ENCODE data around the gene SNX3.

SNX3 gene

DNA sequence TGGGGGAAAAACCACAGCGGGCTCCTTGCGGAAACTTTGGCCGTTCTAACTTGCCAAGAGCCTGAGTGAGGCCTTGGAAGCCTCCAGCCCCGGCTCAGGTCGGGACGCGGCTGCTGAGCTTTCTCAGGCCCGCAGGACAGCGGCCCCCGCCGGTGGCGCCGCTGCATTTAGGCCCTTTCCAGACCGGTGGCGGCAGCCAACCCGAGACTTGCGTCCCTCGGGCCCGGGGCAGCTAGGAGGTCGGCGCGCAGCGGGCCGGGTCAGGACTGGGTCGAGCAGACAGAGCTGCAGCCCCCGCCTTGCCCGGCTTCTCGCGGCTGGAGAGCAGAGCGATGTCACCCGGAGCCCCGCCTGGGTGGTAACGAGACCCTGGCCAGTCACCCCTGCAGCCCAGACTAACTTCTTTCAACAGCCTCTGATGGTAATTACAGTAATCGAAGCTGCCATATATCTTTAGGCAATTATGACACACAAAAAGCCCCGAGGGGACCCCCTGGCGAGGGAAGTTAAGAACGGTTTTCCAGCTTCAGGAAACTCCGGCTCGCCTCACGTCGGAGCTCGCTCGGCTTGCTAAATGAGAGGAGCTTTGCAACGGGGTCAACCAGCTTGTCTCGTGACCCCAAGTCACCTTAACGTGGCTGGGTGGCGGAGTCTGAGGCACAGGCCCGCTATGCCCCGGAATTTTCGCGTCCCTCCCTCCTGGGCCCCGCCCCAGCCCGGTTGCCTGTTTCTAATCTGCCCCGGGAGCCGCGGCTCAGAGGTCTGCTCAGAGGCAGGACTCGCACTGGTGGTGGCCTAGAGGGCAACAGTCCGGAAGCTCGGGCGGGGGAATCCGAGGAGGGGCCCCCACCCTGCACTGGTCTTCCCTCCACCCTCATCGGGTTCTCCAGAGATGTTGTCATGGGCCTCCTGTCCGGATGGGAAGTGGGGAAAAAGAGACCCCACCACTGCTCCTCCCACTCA is 92.1 kb downstream of the SNX3 start:
- DNase-seq, result no peak

DNA sequence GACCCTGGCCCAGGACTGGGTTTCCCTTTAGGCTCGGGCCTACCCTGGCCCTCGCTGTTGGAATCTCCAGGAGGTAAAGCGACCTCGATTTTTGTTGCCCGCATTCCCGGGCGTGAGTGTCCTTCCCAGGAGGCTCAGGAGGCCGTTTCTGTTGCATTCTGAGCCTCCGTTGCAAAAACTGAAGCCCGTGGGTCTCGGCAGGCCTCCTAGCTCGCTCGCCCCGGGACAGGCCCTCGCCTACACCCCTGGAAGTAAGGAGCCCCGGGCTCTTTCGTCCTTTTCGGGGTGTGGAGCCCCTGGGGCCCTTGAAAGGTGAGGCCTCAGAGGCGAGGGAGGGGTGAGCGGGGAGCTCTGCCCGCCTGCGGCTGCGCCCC is 92.8 kb downstream of the SNX3 start:
- DNase-seq, result no peak

DNA sequence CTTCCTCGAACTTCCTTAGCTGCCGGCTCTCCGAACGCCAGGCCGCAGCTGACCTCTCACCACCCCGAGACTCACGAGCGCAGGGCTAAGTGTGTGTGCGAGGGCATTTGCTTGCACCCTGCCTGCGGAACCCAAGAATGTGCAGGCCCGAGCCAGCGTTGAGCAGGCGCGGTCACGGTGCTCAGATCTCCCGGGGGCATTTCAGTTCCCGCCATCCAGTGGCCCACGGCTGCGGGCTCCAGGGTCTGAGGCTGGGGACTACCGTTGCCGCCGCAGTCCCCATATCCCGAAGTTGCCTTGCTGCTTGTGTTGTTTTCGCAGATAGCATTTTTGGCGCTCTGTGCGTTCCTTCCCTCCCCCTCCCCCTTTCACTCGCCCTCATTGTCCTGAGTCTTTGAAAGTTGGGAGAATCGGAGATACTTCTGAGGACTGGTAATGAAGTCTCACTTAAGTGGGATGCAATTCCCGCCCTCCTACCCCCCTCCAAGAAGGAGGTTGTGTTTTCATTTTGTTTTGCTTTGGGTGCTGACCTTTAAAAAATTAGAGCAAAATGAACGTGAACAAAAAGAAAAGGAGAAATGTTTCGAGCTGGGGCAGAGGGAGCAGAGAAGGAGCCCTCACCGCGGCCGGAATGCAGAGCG is 93.3 kb downstream of the SNX3 start:
- no peak for DNase-seq

DNA sequence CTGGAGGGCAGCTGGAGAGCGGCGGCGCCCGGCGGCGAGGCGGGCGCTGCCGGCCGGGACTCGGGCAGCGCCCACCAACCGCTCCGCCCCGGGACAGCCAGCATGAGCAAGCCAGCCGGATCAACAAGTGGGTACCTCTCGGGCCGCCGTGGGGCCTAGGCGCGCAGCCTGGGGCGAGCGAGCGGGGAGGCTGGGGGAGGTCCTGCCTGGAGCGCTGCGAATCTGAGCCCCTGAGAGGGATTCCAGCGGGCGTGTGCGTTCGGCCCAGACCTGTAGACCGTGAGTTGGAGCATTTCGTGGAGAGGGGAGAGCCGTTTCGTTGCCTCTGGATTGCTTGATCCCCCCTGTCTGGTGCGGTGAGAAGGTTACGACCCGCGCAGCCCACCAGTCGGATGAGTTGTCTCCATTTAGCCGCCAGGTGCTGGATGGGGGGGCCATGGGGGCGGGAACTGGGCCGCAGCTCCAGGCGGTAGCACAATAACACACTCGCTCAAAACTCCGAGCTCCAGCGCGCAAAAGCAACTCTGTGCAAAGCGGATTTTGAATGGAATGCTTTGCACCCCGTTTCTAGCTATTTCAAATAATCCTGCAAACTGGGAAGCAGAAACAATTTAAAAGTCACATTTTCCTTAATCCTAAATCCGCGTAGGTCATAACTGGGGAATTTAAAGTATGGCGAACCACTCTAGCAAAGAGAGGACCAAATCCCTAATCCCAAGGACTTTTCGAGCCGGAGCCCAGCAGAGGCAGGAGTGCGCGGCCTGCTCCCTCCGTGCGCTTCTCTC is 94.0 kb downstream of the SNX3 start:
- DNase-seq, result no peak

DNA sequence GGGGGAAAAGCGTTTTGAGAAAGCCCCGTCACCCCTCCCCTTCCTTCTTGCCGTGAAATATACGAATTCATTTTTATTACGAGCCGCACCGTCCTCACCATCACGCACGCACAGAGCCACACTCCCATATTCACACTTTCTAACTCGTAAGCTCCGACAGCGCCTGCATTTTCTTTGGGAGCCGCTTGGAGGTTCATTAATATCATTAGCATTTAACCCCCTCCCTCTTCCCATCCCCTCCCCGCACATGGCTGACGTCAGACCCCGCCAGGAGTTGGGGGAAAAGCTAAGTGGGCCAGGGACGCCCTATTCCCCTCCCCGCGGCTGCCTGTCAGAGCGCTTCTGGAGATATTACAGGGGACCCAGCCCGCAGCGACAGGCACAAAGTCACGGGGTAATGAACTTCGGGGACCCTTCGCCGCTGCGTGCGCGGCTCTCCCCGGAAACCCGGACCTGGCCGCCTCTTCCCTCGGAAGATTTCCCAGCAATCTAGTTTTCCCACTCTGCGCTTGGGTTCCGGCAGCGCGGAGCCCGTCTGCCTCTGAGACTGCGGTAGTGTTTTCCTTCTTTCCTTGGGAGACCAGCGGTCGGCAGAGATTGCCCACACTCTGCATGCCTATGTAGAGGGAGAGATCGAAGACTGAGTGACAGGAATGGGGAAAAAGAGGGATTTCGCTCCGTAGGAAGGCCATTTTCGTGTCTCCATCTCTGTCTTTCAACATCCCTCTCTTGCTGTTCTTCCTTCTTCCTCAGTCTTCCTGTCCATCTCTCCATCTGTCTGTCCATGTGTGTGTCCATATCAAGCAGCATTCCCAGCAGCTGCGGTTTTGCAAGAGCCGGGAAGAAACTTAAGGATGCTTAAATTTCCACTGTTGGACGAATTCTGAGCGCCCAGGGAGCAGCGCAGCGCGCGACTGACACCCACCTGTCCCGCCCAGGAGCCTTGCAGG is 94.9 kb downstream of the SNX3 start, which contains the start of gene NR2E1:
Gene NR2E1, plus strand, starts transcription at position 309 of the 950 bp plus-strand sequence. CDS start 744 bp downstream, outside the sequence.
- DNase-seq, result no peak

DNA sequence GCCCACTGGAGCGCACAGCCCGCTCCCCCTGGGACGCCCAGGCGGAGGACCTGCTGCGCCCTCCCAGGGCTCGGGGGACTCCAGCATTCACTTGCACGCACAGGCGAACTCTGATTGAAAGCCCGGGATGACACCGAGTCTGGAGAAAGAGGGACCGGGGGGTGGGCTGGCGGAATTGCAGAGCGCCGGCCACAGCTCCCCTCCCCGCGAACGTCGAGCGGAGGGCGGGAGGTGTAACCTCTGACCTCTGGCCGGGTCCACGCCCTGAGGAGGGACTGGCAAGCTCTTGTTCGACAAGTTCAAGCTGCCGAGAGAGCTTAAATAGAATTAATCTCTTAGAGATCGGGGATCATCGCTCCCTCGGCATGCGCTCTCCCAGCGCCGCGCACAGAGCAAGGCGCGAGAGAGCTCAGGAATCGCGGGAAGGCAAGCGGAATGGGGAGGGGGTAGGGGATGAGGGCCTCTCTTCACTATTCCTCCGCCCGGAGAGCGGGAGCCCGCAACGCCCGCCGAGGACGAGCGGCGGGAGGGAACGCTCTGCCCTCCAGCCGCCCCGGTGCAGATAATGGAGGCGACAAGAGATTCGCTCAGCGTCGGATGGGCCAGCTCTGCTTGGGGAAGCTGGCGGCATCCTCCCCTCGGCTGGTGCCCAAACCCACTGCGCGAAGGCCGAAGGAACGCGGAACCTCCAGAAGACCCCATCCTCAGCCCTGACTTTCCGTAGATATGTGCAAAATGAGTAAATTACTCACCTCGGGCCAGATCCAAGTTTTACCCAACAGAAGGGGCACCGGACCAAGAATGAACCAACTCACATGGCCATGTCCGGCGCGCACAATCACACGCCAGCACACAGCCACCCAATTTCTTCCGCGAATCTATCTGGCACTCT is 95.8 kb downstream of the SNX3 start:
- no peak for DNase-seq

DNA sequence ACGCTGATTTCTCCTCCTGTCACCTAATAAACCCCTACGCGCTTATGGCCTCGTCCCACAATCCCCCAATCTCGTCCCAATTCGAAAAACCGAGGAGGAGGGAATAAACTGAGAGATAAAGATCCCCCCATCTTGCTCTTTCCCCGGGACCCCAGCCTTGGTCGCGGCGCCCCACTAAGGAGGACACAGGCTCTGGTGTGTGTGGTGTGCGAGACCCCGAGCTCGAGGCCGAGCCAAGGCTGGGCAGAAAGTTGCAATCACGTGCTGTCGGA is 96.4 kb downstream of the SNX3 start:
- DNase-seq, result no peak

DNA sequence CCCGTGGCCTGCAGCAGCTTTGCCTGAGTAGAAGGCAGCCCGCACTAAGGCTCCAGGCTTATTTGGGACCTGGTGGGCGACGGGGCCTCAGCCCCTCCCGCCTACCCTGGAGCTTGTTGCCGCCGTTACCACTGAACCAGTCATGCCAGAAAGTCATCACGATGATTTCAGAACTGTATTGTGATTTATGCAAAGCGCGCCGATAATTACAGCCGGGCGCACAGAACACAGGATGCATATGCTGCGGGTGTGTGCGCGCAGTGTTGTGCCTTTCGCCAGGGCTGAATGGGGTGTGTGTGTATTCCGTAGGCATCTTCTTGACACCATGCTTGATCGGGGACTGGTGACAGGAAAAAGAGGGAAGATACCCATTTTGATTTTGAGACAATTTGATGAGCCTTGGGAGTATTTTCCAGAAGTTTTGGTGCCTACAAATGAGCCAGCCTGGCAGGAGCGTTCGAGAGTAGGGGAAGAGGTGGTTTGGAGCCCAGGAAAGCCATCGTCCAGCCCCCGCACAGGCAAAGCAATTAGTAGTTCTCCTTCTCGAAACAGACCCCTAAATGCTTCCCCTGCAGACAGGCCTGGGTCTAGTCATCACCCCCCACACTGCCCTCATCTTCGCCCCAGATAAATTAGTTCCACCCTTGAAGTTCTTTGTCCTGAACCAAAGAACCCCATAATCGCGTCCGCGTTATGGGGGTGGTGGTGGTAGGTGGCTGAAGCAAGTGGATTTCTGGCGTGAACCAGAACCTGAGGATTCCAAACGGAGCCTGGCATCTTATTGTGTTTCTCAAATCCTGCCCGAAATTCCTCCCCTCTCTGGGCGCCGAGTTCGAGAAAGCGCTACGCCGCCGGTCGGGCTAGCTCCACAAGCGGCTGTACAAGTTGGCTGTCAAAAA is 96.9 kb downstream of the SNX3 start:
- no peak for DNase-seq

DNA sequence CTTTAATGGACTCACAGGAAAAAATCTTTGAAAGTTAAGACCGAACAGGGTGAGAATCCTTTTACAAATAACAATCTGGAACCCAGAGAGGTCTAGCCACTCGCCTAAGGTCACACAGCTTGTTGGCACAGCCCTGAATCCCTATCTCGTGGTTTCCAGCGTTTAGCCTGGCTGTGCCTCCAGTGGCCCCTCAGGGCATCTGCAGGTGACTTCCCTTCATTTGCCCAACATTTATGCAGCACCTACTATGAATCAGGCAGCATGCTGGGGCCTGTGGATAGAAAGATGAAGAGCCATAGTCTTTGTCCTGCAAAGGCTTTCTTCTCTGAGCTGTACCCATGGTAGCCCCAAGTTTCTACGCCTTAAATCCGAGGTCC is 97.6 kb downstream of the SNX3 start:
- DNase-seq, result no peak

DNA sequence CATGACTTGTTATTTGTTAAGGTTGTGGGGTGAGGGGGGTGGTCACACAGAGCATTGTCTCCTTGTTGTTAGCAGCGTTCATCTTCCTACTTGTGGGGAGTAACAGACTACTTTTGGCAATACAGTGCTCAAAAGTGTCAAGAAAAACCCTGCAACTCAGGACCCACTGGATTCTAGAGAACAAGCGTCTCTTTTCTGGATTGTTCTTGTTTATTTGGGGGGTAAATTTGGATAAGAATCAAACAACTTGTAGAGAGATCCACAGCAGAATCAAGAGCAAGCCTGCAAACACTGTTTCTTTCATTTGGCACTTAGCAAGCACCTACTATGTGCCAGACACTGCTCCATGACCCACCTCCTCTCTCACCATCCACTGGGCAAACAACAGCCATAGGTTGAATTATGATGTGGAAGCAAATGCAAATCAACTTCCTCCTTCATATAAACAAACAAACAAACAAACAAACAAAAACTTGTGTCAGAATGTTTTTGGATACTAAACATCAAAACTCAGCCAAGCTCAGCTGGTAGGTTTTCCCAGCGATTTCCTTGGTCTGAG is 99.0 kb downstream of the SNX3 start:
- DNase-seq, result no peak

Measured in right hindlimb (tissue), 1 donor.